GM18873 (cell line): ENCODE data around the gene ZBED2.

ENCODE experiments used
- ATAC-seq: cut with Tn5 transposase; IDR thresholded peaks from one replicate; pipeline ENCODE4 v1.9.1; 2021; ENCODE audit warnings: mild to moderate bottlenecking, moderate library complexity, moderate number of reproducible peaks; ENCODE audit not compliant: unreplicated experiment, low FRiP score

Gene ZBED2

DNA sequence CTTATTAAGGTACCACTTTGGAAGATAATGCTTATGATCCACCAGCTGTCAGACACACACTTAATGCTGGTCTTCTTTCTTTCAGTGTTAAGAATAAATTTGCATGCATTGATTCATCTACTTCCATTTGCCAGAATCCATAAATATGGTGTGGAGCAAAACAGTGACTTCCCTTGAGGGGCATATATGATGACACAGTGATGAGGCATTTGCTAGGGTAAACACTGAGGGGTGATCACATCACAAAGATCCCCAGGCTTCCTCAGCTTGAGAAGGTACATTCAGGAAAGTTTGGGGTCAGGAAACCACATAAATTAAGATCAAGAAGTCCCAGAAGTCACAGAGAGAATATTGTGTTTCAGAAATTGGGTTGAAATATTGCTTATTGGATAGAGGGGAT is 9.9 kb upstream of the ZBED2 start:
- no peak for ATAC-seq

DNA sequence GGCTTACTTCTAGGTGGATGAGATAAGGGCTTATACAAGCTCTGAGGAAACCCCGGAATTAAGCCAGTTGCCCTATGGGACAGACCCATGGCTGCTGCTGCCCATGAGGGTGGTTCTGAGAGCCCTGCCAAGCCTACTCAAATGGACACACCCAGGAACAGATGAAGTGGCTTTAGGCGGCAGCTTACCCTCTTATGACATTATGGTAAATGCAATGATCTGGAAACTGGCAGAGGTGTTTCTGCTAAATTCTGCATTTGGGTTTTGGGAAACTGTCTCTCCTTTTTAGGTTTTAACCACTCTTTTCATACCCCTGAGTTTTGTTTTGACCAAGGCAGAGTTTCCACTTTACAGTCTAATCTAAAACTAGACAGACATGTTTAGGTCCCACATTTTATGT is 9.0 kb upstream of the ZBED2 start:
- ATAC-seq: peak; percentile 10

DNA sequence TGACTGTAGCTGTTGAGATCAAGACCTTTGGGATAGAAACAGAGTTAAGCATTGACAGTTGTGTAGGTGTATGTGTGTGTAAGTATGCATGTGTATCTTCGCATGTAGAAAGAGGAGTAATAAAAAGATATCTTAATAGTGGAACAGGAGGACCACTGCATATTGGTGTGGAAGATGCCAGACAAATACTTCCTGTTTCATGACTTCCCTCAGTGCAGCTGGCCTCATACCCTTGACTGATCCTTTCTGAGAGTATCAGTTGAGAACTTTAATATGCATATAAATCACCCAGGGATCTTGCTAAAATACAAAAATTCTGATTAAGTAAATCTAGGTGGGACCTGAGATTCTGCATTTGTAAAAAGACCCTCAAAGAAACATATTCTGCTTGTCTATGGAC is 8.5 kb upstream of the ZBED2 start:
- ATAC-seq: peak; percentile 62

DNA sequence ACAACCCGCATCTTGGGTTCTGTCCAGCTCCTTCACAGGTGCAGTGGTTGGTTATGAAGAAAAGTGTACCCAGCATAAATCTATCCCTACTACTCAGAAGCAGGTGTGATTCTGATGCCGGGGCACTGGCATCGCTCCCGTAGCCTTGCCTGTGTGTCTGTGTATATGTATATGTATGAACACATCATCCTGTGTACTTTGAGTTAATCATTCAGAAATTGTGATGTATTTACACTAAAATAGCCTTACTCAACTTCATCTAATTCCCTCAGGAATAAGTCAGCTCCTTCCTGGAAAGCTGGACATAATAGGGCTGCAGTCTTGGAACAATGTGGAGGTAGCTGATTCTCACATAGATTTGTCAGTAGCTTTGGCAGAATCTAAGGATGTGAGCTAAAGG is 6.7 kb upstream of the ZBED2 start:
- ATAC-seq: no peak

DNA sequence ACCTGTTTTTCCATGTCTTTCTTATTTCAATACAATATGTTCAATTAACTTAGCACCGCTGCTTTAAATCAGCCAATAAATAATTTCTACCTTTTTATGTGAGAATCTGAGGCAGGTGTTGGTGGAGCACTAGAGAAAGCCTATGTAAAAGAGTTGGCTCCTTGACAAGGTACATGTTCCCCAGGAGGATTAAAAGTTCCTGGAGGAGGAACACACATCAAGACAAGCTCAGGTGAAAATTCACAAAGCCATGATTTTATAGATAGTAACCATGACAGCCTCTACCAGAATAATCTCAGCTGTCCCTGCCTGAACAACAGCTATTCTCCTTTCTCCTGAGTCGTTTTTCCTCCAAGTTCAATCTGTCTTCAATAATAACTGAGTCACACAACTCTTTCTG is 3.4 kb upstream of the ZBED2 start:
- no peak for ATAC-seq

DNA sequence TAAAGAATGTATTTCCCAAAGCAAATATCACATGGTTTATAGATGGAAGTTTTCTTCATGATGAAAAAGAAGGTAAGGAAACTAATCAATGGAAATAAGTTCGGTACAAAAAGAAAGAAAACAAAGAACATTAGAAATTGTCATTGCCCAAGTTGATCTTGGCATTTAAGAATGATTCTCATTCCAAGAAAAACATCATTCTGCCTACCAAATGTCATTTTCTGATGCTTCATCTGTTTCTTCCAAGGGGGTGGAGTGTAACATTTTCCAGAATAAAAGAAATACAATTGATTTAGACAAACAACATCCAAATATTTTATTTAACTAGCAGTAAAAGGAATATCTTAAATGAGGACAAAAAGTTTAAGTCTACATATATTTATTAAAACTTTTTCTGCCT is 3.0 kb upstream of the ZBED2 start:
- ATAC-seq: no peak

DNA sequence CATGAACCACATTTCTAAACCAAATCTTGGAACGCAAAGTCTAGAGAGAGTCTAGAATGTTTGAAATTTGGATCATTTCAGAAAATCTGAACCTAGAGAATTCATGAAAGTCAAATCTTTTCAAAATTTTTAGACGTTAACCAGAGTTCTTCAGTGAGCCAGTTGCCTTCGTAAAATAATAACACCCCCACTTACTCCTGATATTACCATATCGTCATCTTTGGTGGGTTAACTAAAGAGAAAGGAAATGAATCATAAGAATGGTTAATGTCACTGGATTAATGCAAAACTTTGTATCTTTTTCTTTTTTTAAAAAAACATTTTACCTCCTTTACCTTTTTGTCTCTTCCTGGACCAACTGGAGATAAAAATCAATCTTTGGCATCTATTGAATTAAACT is 1.2 kb upstream of the ZBED2 start:
- no peak for ATAC-seq

DNA sequence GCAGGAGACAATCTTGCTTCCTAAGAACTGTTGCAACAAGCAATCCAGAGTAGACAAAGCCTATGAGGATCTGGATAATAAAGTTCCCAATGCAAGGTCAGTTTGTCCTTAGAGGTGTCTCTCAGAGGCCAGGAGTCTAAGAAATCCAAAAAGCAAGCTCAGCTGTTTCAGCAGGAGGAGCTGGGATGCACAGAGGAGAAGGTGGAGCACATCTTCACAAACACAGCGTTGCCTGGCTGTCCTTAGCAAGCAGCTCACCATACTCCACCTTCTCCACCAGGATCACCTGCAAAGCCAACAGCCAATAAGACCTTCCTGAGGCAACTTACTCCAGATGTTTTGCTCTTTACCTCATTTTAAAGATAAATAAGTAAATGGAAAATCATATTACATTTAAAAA is 365 bp downstream of the ZBED2 start:
- ATAC-seq: no peak

DNA sequence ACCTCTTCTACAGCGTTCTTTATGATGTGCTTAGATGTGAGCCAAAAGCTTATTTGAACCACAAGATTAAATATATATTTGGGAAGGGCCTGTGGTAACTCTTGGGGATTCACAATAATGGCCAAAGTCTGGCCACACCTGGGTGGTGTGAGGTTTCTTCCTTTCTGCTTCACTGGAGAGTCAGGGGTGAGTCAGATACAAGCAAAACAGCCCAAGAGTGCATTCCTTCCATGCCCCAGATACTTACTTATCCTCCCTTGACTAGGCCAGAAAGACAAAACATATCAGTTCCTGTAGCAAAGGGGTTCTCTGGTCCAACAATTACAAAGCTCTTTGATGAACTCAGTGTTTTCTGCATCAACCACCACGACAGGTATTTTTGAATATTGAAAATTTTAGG is 941 bp downstream of the ZBED2 start:
- peak; percentile 55 for ATAC-seq

DNA sequence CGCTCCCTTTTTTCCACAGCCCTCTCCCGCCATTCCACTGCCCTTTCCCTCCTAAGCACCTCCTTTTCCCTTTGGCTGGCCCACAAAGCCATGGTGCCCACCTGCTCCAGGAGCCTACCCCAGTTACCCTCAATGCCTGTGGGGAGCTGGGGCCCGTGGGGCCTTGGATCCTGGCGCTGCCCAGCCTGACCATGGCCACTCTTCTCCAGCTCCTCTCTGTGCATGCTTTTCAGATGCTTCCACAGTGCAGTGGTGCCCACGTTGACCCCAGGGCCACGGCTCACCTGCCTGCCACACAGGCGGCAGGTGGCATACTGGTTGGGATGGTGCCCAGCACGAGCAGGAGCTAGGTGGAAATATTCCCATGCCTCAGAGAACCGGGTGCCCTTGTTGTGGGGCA is 1.5 kb downstream of the ZBED2 start:
- peak; percentile 10 for ATAC-seq

DNA sequence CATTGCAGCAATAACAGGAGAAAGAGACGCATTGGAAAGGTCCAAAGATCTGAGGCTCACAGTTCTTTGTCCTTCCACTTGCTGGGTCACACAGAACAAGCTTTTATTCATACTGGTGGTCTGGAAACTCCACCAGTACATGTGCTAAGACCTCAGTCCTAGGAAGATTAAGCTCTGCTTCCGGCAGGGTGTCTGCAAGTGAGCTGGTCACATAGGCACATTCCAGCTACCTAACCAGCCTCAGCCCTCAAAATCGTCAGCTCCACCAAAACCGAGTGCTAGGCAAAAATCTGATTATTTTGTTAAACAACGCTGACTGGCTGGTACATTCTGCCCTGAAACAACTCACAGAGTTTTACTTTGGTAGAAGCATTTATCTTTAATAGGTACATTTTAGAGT is 2.2 kb downstream of the ZBED2 start:
- ATAC-seq: no peak

DNA sequence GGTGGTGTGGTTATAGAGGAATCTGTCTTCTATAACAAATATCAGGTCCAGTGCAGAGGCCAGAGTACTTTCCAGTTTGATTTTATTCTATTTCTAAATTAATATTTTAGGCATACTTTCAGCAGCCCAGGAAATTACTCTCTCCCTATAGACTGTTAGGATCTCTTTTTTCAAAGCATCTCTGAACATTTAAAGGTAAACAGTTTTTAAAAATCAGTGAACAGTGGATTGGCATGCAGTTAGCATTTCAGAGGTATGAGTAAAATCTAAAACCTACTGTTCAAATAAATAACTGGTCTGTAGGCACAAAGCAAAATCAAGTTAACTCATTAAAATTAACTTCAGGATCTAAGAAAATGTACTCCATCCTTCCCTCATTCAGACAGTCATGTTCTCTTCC is 3.0 kb downstream of the ZBED2 start:
- ATAC-seq: no peak

DNA sequence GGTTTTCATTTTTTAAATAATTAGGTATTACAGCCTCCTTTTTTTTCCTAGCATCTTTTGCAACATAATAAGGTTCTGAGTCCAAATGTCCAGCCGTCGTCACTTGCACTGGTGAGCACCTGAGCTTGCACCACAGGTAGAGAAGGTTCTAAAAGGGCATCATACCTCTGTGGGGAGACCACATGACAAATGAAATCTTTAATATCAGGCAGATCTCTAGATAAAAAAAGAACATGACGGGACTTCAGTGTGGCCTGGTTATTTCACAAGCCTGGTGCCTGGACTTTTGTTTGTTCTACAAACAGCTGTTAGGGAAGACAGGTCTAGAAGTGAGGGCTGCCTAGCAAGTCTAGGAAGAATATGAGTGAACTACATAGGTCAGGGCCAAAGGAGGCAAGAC is 3.6 kb downstream of the ZBED2 start:
- ATAC-seq: no peak

DNA sequence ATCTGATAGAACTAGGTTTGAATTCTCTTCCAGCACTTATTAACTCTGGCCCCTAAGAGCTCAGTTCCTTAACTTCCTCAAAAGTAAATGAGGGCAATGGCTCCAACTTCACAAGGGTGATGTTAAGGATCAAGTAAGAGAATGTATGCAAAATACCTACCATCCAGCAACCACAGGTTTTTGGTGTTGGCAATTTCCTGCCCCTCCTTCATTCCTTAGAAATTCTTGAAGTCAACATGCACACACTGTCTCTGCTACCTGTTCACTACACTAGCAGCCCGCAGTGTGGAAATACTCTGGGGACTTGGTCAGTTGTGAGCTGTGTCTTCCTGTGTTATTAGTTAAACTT is 5.0 kb downstream of the ZBED2 start:
- ATAC-seq: no peak

DNA sequence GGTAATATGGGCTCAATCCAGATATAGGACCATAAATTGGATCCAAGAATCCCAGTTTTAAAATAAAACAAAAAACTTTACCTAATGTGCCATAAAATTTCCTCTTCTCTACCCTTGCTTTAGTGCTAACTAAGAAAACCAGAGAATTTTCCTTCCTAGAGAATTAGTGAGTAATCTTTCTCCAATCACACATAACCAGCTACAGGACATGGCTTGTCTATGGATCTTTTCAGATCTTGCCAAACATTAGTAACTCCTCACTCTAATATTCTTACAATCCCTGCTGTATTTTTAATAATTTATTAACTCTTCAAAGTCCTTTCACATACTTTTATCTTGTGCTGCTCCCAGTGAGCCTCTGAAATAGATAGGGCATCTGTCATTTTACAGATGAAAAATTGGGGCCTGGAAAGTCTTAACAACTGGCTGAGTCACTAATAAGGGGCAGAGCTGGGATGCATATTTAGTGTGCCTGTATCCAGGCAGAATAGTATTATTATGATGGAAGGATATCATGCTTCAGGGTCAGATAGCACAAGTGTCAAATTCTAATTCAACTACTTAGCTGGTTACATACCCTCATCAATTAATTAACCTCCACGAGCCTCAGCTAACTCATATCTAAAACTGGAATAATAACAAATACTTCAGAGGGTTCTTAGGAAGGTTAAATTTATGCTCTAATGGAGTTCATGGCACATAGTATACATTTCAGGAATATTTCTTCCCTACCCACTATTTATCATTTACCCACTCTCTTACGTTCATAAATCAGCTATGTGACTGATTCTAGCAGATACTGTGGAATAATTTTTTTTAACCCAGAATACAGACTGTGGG is 5.6 kb downstream of the ZBED2 start:
- no peak for ATAC-seq

DNA sequence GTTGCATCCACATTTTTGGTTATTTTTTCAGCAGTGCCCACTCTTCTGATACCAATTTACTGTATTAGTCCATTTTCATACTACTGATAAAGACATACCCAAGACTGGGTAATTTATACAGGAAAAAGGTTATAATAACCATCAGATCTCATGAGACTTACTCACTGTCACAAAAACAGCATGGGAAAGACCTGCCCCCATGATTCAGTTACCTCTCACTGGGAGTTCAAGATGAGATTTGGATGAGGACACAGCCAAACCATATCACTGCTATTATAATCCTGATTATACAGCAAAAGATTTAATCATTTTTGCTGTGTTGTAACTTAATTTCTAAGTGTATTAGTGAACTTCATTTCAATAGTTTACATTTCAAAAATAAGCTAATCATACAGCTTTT is 6.6 kb downstream of the ZBED2 start:
- ATAC-seq: no peak

DNA sequence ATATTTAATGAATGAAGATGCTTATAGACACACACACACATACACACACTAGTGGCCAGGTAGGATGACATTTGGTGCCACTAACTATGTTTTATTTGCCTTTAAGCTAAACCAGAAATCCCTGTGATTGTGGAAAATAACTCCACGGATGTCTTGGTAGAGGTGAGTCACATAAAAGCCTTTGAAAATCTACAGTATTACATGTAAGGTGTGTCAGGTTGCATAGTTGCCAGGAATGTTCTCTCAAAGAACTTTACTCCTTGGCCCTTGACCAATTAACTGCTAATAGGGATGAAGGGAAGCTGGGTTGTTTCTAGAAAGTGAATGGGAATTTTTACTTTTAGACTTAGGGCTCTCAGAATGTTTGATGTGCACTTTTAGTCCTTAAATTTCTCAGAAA is 9.9 kb downstream of the ZBED2 start:
- no peak for ATAC-seq

DNA sequence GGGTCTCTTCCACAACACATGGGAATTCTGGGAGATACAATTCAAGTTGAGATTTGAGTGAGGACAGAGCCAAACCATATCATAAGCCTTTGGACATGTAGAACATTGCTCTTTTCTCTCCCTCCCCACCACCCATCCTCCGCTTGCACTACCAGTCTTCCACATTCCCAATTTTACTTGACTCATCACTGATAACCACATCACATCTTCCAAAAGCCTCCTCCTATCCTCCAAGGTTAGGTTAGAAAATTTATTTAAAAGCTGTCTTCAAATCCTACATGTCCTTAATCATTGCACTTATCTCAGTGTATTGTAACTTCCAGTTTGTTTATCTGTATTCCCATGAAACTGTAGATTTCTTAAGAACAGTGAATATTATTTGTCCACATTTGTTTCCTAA is 10.4 kb downstream of the ZBED2 start:
- ATAC-seq: no peak

DNA sequence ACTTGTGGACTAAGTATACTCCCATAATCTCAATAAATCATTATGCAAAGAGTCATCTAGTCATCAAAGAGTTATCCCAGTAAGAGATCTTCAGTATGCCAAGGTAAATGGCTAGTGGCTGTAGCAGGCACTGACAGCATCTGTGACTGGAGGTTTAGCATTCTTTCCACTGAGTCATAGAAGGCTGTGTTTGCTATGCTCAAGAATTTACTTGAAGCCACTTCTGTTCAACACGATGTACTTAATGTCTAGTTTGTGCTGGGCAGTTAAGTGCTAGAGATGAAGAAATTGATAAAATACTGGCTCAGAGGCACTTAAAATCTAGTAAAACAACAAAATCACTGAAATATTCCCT is 13.0 kb downstream of the ZBED2 start:
- ATAC-seq: no peak

DNA sequence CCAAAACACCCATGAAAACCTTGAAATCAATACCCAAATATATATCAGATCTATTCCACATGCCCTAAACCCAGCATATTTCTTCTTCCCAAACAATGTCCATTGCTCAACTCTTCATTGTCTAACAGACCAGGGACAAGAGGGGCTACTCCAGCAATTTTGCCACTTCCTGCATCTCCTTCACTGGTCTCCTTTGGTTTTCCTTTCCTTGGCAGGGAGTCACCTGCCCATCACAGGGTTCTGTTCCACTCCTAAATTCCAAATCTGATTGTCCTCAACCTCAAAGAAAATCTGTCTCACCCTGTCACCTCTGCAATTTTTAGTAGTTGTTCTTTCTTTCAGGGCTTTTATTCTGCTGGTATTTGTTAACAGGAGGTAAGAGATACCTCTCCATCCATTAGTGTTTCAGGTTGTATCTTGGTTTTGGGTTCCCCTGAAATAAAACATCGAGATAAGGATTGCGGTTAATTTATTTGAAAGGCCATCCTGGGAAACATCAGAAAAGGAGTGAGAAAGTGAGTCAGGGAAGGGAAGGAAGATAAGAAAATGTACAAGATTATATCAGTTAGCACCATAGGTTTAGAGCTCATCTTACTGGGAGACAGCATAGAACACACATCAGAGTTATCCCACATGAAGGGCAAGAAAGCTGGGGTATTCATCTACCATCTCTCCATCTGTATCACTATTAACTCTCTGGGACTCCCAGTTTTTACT is 13.6 kb downstream of the ZBED2 start:
- no peak for ATAC-seq

DNA sequence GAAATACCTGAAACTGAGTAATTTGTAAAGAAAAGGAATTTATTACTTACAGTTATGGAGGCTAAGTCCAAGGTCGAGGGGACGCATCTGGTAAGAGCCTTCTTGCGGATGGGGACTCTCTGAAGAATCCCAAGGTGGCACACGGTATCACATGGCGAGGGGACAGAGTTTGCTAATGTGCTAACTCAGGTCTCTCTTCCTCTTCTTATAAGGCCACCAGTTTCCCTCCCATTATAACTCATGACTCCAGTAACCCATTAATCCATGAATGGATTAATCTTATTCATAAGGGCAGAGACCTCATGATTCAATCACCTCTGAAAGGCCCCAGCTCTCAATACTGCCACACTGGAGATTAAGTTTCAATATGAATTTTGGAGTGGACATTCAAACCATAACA is 15.7 kb downstream of the ZBED2 start:
- no peak for ATAC-seq

DNA sequence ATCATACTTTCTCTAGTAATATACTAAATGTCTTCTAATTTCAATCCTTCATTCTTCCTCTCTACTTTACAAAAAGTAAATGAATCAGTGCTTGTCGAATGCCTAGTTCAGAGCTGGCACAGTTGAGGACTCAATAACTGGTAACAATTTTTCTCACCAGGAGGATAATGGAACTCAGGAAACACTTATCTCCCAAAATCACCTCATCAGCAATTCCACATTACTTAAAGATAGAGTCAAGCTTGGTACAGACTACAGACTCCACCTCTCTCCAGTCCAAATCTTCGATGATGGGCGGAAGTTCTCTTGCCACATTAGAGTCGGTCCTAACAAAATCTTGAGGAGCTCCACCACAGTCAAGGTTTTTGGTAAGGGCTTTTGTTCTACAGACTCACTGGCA is 16.3 kb downstream of the ZBED2 start:
- ATAC-seq: no peak
